Measurements from ENCODE around the gene METTL22. TPM values are rescaled to one million over a fixed set of nuclear protein-coding genes. Genes with fewer than 3 reads are reported as not detected.
A peak's percentile ranks its signal among the peaks of the same experiment; 100 is the strongest.

METTL22 gene
- 10 to 100 TPM; 46.5 to 53.3 TPM for total RNA-seq

GRCh38 chr16:8621572-8622314 lies at the start of gene METTL22:
Gene METTL22 (plus strand): TSS chr16:8621698. CDS start chr16:8625666, 3,968 bp downstream.
- peaks cover 0 to 1% of the 10 kb centered on the region in 2 donors for H3K36me3 Mint-ChIP-seq (ENCODE audit: insufficient read depth in 2 of 2)
- DNase-seq: peak; percentile 96 to 97
- peak within 1 kb of the TSS; percentile 87 for H3K27ac Mint-ChIP-seq
- peak; percentile 95 to 96 for ATAC-seq (replicated peaks in 1 of 2)
- H3K4me1 Mint-ChIP-seq (ENCODE audit: low read depth): peaks cover 37% of the 10 kb centered on the region
- no peaks in the 10 kb centered on the region for H3K9me3 Mint-ChIP-seq
- peak within 1 kb of the TSS; percentile 94 to 95 for H3K4me3 Mint-ChIP-seq
- H3K27me3 Mint-ChIP-seq (ENCODE audit: low read depth): no peaks in the 10 kb centered on the region

- Mint-ChIP-seq H3K9me3 (no peaks in the 10 kb centered on the region), H3K27me3 (ENCODE audit: low read depth) (peaks cover 46% of the 10 kb centered on the region), H3K4me1 (ENCODE audit: low read depth) (peaks cover 12% of the 10 kb centered on the region), H3K4me3 (no peak overlapping the region), H3K27ac (peak overlapping the region; percentile 94), H3K36me3 (ENCODE audit: insufficient read depth in 2 of 2) (peaks cover 1 to 3% of the 10 kb centered on the region in 2 donors)
- ATAC-seq (replicated peaks in 1 of 2): no peak
- DNase-seq: no peak
Measured at GRCh38 chr16:8572063-8572918, 49.2 kb upstream of the METTL22 start.

GRCh38 chr16:8572919-8573724 lies 48.4 kb upstream of the METTL22 start:
- Mint-ChIP-seq H3K36me3 (ENCODE audit: insufficient read depth in 2 of 2) (peaks cover 1 to 3% of the 10 kb centered on the region in 2 donors), H3K27ac (peak overlapping the region; percentile 94), H3K4me1 (ENCODE audit: low read depth) (peaks cover 12% of the 10 kb centered on the region), H3K27me3 (ENCODE audit: low read depth) (peaks cover 46% of the 10 kb centered on the region), H3K4me3 (peak overlapping the region; percentile 55 to 68), H3K9me3 (no peaks in the 10 kb centered on the region)
- ATAC-seq (replicated peaks in 1 of 2) (peak; percentile 47 to 60), DNase-seq (peak; percentile 22 to 27)

GRCh38 chr16:8575399-8575798 lies 46.1 kb upstream of the METTL22 start:
- peaks cover 39% of the 10 kb centered on the region for H3K27me3 Mint-ChIP-seq (ENCODE audit: low read depth)
- no peak overlapping the region for H3K27ac Mint-ChIP-seq
- ATAC-seq (replicated peaks in 1 of 2) (no peak), DNase-seq (no peak)
- H3K36me3 Mint-ChIP-seq (ENCODE audit: insufficient read depth in 2 of 2): peaks cover 1 to 3% of the 10 kb centered on the region in 2 donors
- peaks cover 12% of the 10 kb centered on the region for H3K4me1 Mint-ChIP-seq (ENCODE audit: low read depth)
- H3K9me3 Mint-ChIP-seq: no peaks in the 10 kb centered on the region
- no peak overlapping the region for H3K4me3 Mint-ChIP-seq

- no peaks in the 10 kb centered on the region for H3K9me3 Mint-ChIP-seq
- H3K4me3 Mint-ChIP-seq: no peak overlapping the region
- ATAC-seq (replicated peaks in 1 of 2) (no peak), DNase-seq (no peak)
- H3K36me3 Mint-ChIP-seq (ENCODE audit: insufficient read depth in 2 of 2): peaks cover 1 to 3% of the 10 kb centered on the region in 2 donors
- no peak overlapping the region for H3K27ac Mint-ChIP-seq
- H3K4me1 Mint-ChIP-seq (ENCODE audit: low read depth): peaks cover 12% of the 10 kb centered on the region
- peaks cover 37% of the 10 kb centered on the region for H3K27me3 Mint-ChIP-seq (ENCODE audit: low read depth)
Measured at GRCh38 chr16:8576141-8577004, 45.1 kb upstream of the METTL22 start.

- Mint-ChIP-seq H3K9me3 (no peaks in the 10 kb centered on the region), H3K4me1 (ENCODE audit: low read depth) (peaks cover 10% of the 10 kb centered on the region), H3K27ac (no peak overlapping the region), H3K36me3 (ENCODE audit: insufficient read depth in 2 of 2) (peaks cover 1 to 3% of the 10 kb centered on the region in 2 donors), H3K4me3 (no peak overlapping the region), H3K27me3 (ENCODE audit: low read depth) (peaks cover 41% of the 10 kb centered on the region)
- no peak for ATAC-seq (replicated peaks in 1 of 2)
- no peak for DNase-seq
Measured at GRCh38 chr16:8577678-8578304, 43.7 kb upstream of the METTL22 start.

GRCh38 chr16:8579559-8579958 lies 41.9 kb upstream of the METTL22 start:
- H3K27me3 Mint-ChIP-seq (ENCODE audit: low read depth): peaks cover 29% of the 10 kb centered on the region
- no peak for ATAC-seq (replicated peaks in 1 of 2)

GRCh38 chr16:8581831-8582580 lies 39.5 kb upstream of the METTL22 start:
- Mint-ChIP-seq H3K27me3 (ENCODE audit: low read depth) (peaks cover 32% of the 10 kb centered on the region), H3K27ac (no peak overlapping the region), H3K4me3 (no peak overlapping the region), H3K4me1 (ENCODE audit: low read depth) (no peaks in the 10 kb centered on the region), H3K36me3 (ENCODE audit: insufficient read depth in 2 of 2) (no peaks in the 10 kb centered on the region), H3K9me3 (no peaks in the 10 kb centered on the region)
- DNase-seq: no peak
- ATAC-seq (replicated peaks in 1 of 2): no peak

More at GRCh38 chr16:8579559-8579958, 41.9 kb upstream of the METTL22 start:
- H3K27ac Mint-ChIP-seq: no peak overlapping the region
- H3K36me3 Mint-ChIP-seq (ENCODE audit: insufficient read depth in 2 of 2): no peaks in the 10 kb centered on the region
- H3K9me3 Mint-ChIP-seq: no peaks in the 10 kb centered on the region
- H3K4me3 Mint-ChIP-seq: no peak overlapping the region
- H3K4me1 Mint-ChIP-seq (ENCODE audit: low read depth): peaks cover 2% of the 10 kb centered on the region
- DNase-seq: no peak

GRCh38 chr16:8583199-8583598 lies 38.3 kb upstream of the METTL22 start:
- H3K27ac Mint-ChIP-seq: no peak overlapping the region
- DNase-seq (no peak), ATAC-seq (replicated peaks in 1 of 2) (no peak)
- no peaks in the 10 kb centered on the region for H3K9me3 Mint-ChIP-seq
- no peak overlapping the region for H3K4me3 Mint-ChIP-seq
- peaks cover 41% of the 10 kb centered on the region for H3K27me3 Mint-ChIP-seq (ENCODE audit: low read depth)
- no peaks in the 10 kb centered on the region for H3K36me3 Mint-ChIP-seq (ENCODE audit: insufficient read depth in 2 of 2)
- no peaks in the 10 kb centered on the region for H3K4me1 Mint-ChIP-seq (ENCODE audit: low read depth)

GRCh38 chr16:8583732-8584131 lies 37.8 kb upstream of the METTL22 start:
- no peak overlapping the region for H3K27ac Mint-ChIP-seq
- H3K4me1 Mint-ChIP-seq (ENCODE audit: low read depth): no peaks in the 10 kb centered on the region
- no peak overlapping the region for H3K4me3 Mint-ChIP-seq
- H3K9me3 Mint-ChIP-seq: no peaks in the 10 kb centered on the region
- ATAC-seq (replicated peaks in 1 of 2): no peak
- no peak for DNase-seq
- no peaks in the 10 kb centered on the region for H3K36me3 Mint-ChIP-seq (ENCODE audit: insufficient read depth in 2 of 2)
- H3K27me3 Mint-ChIP-seq (ENCODE audit: low read depth): peaks cover 47% of the 10 kb centered on the region

GRCh38 chr16:8585041-8585440 lies 36.5 kb upstream of the METTL22 start:
- Mint-ChIP-seq H3K4me1 (ENCODE audit: low read depth) (no peaks in the 10 kb centered on the region), H3K27me3 (ENCODE audit: low read depth) (peaks cover 53% of the 10 kb centered on the region), H3K36me3 (ENCODE audit: insufficient read depth in 2 of 2) (peaks cover under 1 to 2% of the 10 kb centered on the region in 2 donors), H3K9me3 (no peaks in the 10 kb centered on the region), H3K27ac (no peak overlapping the region), H3K4me3 (no peak overlapping the region)
- DNase-seq: no peak
- ATAC-seq (replicated peaks in 1 of 2): no peak
